GM19193 (cell line): ENCODE results near the gene CCDC33.

Source experiments
- POLR2A ChIP-seq: IDR thresholded peaks from 4 replicates; pipeline ENCODE4 v1.6.1; 2011; ENCODE audit not compliant: insufficient read depth, insufficient read length; ENCODE audit errors: extremely low read depth

Gene CCDC33

GRCh38 chr15:74317820-74318375, 81.8 kb downstream of the CCDC33 start:
- TF ChIP-seq POLR2A: no peak

DNA sequence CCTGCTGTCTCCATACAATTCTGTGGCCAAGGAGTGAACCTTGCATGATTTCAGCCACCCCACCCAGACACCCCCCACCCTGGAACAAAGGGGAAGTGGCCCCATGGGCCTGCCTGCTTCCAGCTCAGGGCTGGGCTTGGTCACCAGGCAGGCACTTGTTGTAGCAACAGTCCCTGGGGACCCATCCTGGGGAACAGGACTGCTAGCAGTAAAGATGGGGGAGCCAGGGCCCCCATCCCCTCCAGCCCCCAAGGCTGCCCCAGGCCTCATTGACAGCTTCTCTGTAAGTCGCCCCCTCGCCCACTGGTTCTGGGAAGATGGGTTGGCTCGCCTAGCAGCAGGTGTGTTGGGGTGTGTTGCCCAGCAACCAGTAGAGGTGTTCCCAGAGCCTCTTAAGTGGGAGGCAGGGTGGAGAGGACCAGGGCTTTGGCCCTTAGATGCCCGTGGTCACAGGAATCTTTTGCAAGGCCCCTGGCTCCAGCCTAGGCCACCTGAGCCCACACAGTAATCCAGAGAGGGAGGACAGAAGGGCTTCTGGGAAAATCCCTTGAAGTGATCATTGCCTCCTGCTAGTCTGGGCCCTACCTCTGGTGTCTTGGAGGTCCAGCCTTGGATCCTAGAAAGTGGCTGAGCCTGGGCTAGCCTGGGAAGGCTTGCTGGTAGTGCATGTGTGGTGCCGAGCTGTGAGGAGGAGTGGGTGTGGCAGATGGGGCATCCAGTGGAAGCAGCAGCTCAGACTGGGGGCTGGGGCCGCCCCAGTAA, 82.4 kb downstream of the CCDC33 start:
- no peak for TF ChIP-seq POLR2A

DNA sequence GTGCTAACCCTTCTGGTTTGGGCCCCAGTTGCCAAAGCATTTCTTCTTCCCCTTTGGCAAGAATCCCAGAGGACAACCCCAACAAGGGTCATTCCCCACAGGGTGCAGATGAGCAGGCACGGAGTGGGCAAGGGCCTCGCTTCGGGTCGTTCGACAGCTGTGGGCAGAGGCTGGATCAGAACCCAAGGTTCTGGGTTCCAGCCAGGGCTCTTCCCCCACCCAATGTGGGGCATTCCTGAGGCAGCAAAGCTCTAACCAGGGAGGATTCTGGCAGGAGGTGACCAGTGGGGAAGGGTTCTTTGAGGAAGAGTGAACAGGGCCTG, 83.0 kb downstream of the CCDC33 start:
- TF ChIP-seq POLR2A: no peak

GRCh38 chr15:74319596-74320351, 83.6 kb downstream of the CCDC33 start:
- no peak for TF ChIP-seq POLR2A

- no peak for TF ChIP-seq POLR2A
Measured at GRCh38 chr15:74320352-74321247, 84.5 kb downstream of the CCDC33 start.

DNA sequence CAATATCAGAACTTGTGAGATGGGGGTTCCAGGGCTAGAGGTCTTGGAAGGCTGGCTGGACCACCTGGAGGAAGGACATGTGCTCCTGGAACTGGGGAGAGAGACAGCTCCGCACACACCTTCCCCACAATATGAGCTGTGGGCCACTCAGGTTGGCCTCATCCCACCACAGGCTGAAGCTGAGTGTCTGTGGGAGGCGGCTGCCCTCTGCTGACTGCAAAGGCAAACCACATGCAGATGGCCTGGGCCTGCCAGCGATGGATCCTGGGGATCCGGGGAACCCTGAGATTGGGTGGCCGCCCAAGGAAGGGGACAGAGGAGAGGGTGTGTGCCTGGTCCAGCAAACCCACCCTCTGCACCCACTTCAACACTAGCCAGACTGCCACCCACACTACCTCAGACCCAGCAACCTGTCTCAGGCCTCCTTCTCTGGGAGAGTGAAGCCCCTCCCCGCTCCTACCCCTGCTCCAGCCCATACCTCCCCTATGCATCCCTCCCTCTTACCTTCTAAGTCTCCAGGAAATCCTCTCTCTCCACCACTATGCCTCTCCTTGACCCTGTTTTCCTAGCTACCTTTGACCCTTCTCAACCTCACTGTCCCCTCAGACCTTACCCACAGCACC, 86.5 kb downstream of the CCDC33 start:
- no peak for TF ChIP-seq POLR2A

DNA sequence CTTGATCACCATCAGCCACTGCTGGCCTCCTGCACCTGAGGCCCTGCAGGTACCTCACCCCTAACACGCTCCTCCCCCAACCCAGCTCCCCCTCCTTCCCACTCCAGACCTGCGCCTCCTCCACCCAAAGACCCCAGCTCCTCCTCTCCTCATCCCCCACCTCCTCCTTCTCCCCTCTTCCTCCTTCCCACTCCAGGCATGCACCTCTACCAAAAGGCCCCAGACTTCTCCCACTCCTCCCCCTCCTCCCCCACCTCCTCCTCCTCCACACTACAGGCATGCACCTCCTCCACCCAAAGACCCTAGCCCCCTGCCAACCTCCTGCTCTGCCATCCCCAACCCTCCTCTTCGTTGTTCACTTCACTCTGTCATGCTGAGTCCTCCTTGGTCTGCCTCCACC, 88.6 kb downstream of the CCDC33 start:
- TF ChIP-seq POLR2A: no peak

DNA sequence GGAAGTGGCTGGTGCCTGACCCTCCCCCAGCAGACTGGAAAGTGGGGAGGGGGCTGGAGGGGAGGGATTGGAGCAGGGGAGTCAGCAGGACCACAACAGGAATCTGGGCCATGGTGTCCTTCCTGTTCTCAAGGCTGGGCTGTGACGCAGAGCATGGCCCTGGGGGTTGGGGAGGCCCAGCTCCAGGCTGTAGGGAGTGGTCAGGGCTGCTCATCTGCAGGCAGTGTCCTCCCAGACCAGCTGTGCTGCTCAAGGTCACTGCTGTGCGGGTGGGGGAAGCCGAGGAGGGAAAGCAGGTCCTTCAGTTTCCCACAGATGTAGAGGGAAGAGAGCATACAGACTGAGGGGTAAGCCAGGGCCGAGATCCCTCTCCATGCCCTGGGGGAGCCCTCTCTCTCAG, 90.6 kb downstream of the CCDC33 start:
- no peak for TF ChIP-seq POLR2A

- TF ChIP-seq POLR2A: no peak
Measured at GRCh38 chr15:74327756-74328155, 91.6 kb downstream of the CCDC33 start.

GRCh38 chr15:74328331-74329056, 92.4 kb downstream of the CCDC33 start:
- TF ChIP-seq POLR2A: no peak

GRCh38 chr15:74330861-74331408, 94.8 kb downstream of the CCDC33 start:
- no peak for TF ChIP-seq POLR2A

DNA sequence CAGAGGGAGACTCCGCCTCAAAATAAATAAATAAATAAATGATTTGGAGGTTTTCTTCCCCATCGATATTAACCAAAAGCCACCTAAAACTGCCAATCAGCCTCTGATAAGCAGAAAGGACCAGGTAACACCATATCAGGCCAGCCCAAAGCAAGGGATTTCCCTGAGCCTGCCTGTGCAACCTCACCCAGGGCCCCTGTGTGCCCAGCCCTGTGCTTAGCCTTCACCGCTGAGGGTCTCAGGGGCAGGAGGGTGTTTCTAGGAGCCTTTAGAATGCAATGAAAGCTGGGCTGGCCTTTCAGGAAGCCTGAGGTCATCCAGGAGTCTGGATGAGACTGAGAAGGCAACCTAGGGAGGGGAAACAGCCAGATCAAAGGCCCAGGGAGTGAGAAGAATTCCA, 95.9 kb downstream of the CCDC33 start:
- TF ChIP-seq POLR2A: no peak

- TF ChIP-seq POLR2A: no peak
Measured at GRCh38 chr15:74332611-74333010, 96.5 kb downstream of the CCDC33 start.

- no peak for TF ChIP-seq POLR2A
Measured at GRCh38 chr15:74333093-74333492, 97.0 kb downstream of the CCDC33 start.

GRCh38 chr15:74333662-74334061, 97.5 kb downstream of the CCDC33 start:
- TF ChIP-seq POLR2A: no peak

GRCh38 chr15:74334127-74334526, 98.0 kb downstream of the CCDC33 start:
- no peak for TF ChIP-seq POLR2A
